GM18873 (cell line): Measurements from ENCODE around the gene TMBIM1.

ENCODE experiments used
- ATAC-seq: cut with Tn5 transposase; IDR thresholded peaks from one replicate; pipeline ENCODE4 v1.9.1; 2021; ENCODE audit warnings: mild to moderate bottlenecking, moderate library complexity, moderate number of reproducible peaks; ENCODE audit not compliant: unreplicated experiment, low FRiP score

TMBIM1 gene

GRCh38 chr2:218228366-218229090 is 63.8 kb downstream of the TMBIM1 start:
- ATAC-seq = no peak

- ATAC-seq = no peak
Measured at GRCh38 chr2:218226903-218227302, 65.4 kb downstream of the TMBIM1 start.
